Iris pigment epithelial cell (primary cell): Measurements from ENCODE around the gene EFR3B.
A peak's percentile ranks its signal among the peaks of the same experiment; 100 is the strongest.
"Not testable (repeated sequence)": the region's sequence is repeated elsewhere in the genome, so short reads cannot be mapped to it uniquely, and the experiment has no call there.

Experiments used
- DNase-seq: peaks from one replicate; pipeline ENCODE4 v3.0.0-alpha.2; 2011; ENCODE audit warnings: low read depth

Gene EFR3B

DNA sequence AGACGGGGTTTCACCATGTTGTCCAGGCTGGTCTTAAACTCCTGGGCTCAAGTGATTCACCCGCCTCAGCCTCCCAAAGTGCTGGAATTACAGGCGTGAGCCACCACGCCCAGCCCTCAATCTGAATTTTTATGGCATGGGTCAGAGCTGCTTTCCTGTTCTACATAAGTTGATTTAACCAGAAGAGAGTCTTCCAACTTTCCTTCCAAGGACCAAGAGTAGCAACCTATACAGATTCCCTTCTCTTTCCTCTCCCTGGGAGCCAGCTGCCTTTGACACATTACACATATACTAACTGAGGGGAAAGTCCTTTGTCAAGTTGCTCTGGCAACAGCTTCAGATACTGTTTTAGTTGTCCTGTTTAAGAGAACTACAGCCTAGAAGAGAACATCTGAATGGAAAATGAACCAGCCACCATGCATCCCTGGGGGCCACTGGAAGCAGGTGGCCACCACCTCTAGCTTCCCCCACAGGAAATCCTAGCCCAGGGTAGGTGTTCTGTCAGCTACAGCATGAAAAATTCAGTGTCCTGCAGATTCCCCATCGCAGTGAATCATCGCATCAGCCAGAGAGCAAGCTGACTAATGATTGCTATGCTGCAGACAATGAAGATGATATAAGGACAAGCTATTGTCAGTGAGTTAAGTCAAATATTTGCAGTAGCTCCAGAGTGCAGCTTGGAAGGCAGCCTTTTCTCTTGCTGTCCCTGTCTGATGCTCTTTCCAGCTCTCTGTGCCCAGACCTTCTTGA is 63.6 kb downstream of the EFR3B start:
- peak; percentile 72 for DNase-seq

DNA sequence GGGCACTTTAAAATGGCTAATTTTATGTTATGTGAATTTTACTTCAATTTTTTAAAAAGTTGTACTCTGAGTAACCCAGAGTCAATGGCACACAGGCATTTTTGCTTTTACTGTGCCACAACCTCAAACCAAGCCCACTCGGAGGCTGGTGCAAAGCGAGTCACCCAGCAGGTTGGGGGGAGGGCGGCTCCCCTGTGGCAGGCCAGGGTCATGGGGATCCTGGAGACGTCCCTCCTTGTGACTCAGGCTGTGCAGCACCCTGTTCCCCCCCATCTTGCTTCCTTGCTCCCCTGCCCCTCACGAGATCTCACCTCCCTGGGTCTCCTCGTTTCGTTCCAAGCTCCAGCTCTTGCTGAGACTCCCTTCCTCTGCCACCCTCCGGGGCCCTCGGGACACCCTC is 67.9 kb downstream of the EFR3B start:
- DNase-seq = no peak

DNA sequence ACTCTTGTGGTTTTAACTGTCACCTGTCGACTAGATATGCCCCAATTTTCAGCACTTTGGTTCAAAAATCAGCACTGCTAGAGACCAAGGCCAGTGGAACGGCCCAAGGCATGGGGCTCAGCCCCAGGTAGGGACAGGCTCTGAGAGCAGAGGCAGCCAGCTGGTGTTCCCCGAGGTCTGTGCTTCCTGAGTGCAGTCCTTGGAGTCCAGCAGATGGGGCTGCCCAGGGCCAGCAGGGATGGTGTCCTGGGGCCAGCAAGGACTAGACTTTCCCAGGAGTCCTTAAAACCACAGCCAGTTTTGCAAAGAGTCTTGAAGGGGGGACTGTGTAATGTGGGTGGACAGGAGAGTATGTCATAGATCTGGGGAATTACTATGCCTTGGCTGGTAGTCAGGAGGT is 70.2 kb downstream of the EFR3B start:
- no peak for DNase-seq

DNA sequence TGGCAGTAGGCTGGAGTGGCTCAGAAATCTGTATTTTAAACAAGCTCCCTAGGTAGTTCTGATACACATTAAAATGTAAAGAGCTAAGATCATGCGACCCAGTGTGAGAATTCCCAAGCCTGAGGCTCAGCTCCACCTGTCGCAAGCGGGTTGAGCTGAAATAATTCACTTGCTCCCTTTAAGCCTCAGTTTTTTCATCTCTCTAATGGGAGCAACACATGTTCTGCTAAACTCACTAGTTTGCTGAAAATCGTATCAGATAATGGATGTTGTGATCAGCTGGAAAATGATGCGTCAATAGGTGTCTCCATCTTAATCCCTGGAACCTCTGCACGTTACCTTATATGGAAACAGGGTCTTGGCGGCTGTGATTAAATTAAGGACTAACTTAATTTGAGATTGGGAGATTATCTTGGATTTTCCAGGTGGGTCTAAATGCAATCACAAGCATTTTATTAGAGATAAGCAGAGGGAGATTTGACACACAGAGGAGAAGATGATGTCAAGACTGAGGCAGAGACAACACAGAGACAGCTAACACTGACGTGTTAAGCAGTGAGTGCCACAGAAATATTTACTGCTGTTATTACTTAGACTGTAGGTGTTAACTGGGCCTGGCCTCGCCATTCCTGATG is 73.5 kb downstream of the EFR3B start:
- DNase-seq = no peak

DNA sequence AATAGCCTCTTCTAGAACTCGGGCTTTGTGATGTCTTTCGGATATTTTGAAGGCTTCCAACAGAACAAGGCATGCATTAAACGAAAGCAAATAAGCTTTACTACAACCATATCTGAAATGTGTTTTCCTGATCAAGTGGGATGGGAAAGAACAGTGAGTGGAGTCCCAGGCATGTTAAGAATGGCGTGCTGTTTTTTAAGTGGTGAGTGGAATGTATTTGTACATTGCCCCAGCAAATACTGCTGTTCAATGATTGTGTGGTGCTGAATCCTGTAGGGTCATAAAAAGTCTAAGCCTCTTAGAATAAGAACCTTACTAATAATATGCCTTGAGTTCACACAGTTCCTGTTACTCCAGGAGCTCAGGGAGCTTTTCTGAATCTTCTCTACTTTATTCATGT is 74.0 kb downstream of the EFR3B start:
- peak; percentile 75 for DNase-seq

DNA sequence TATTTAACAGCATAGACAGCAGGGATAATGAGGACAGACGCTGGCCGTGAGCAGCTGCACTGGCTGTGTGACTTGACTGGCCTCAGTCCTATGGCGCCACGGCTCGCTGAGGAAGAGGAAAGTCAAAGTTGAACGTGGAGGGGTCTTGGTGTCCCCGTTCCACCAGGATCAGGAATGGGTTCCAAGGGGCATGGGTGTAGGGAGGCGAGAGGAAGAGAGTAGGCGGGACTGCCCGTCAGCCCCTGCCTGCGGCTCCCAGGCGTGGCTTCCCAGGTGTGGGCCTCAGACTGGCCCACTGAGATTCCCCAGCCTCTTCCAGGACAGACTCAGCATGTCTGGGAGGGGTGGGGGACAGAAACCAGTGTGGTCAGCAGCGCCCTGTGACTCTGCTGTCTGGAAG is 75.1 kb downstream of the EFR3B start:
- DNase-seq = no peak

DNA sequence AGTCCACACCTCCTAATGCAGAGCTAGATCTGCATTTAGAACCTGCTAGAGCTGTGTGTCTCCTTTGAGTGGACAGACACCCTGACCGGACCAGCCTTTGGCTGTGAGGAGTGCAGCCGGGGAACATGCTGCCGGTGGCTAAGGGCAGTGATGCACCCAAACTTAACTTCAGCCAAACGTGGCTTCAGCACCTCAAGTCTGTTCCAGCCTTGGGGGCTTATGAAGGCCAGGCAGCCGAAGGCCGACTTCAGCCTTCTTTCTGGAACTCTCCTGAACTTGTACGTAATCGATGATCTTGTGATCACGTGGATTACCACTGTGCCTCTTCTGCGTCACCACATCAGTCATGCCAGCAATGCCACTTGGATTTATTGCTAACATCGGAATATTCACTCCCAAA is 77.4 kb downstream of the EFR3B start:
- DNase-seq = no peak

DNA sequence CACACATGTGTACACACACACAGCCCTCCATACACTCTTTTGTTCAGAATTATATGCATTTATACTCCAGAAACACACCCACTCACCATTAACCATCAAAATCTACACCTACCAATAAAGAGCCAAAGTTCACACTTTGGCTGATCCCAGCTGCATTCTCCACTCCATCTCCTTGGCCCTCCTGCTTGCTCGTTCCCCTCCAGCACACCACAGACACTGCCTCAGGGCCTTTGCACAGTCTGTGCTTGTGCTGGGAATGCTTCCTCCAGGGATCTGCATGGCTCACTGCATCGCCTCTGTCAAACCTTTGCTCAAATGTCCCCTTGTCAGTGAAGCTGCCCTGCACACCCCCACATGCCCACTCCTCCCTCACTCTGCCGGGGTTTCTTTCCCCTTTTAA is 80.5 kb downstream of the EFR3B start:
- DNase-seq = no peak

DNA sequence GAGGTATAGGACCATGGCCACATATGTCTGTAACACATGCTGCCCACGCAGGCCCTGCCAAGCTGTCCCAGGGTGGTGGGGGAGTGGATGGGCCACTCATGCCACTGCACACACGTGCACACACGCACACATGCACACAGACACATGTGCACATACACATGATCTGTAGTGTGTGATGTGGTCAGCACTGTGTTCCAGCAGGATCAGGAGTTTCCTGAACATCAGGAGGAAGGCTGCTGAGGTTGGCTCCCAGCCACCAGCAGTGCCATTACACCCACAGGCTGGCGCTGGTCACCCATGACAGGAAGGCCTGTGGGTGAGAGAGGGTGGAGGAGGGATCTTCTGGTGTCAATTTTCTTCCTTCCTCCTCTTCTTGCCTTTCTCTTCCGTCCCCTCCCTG is 81.8 kb downstream of the EFR3B start:
- no peak for DNase-seq

DNA sequence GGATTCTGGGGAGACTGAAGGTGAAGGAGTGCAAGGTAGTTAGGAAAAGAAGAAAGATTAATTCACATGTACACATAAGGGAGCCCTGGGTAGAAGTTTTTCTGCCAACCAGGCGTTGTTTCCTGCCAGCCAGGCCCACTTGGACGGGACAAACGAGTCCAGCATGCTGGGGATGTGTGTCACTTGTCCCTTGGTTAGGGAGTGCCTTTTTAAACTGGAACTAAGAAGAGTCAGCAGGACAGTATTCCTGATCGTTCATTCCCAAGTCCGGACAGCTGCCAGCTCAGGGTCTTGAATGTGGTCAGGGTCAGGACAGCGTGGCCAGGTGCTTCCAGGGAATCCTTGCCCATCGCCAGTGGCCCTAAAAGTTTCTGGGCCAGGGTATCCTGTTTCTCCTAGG is 83.3 kb downstream of the EFR3B start:
- no peak for DNase-seq

DNA sequence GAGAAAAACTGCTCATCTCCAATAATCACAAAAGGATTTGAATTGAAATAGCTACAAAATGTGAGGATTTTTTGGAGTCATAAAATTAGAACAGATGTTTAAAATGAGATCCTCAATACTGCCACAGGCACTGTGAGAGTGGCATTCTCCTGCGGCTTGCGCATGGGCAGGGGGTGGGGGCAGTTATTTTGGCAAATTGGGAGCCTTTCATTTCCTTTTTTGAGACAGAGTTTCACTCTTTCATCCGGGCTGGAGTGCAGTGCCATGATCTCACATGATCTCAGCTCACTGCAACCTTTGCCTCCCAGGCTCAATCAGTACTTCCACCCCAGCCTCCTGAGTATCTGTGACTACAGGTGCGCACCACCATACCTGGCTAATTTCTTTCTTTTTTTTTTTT is 84.1 kb downstream of the EFR3B start:
- DNase-seq = no peak

DNA sequence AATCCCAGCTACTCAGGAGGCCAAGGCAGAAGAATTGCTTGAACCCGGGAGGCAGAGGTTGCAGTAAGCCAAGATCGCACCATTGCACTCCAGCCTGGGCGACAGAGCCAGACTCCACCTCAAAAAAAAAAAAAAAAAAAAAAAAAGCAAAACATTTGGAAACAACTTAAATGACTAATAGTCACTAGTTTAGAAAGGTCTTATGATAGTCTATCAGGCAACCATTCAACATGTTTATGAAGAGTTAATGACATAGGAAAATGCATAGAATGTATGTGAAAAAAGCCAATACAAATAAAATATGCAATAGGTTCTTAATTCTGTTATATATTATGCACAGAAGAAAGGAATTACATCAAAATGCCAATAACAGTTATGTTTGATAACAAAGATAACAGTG is 85.2 kb downstream of the EFR3B start:
- DNase-seq = not testable (repeated sequence)

DNA sequence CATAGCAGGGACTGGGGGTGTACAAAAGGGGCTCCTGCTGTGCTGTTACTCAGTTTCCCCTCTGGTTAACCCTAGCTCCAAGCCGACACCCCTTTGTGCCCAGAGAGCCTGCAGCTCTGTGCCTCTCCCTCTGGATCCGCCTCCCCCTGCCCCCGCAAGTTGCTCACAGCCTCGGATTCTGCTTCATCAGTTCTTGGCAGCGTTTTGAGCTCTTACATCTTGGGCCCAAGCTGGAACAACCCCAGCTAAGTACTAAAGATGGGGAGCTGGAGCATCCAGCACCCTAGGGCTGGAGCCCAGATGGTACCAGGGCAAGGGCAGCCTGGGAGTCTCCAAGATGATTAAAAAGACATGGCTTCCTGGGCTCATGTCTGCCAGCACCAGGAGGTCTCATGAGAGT is 85.8 kb downstream of the EFR3B start:
- peak; percentile 26 for DNase-seq

DNA sequence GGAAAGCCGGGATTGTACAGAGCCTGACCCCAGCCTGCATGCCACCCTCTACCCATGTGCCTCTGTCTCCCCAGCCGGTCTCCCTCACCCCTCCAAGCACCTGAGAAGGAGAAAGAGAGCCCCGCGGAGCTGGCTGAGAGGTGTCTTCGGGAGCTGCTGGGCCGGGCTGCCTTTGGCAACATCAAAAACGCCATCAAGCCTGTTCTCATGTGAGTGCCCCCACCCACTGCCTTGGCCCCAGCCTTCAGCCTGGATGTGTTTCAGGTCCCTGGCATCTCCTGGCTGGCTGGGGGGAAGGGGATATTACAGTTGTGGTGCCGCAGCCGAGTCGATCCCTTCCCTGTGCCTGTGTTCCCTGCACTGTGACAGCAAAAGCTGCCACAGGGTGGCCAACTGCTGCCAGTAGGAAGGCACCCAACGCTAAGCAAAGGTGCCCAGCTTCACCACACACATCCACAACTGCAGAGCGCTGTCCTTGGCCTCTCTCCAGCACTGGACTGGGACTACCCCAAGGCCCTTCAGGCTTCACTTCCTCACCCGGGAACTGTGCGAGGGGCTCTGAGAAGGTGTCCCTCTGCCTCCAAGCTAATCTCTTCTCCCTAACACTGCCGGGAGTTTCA is 88.1 kb downstream of the EFR3B start:
- DNase-seq = no peak

DNA sequence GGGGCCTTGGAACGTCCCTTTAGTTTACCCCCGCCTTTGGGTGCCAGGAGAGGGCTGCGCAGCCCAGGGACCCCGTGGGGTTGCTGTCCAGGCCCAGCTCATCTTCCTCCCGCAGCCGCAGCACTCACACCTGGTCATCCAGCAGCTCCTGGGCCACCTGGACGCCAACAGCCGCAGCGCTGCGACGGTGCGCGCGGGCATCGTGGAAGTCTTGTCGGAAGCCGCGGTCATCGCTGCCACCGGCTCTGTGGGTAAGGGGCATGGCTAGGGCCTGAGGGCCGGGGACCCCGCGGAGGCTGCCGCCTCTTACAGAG is 89.3 kb downstream of the EFR3B start:
- no peak for DNase-seq

DNA sequence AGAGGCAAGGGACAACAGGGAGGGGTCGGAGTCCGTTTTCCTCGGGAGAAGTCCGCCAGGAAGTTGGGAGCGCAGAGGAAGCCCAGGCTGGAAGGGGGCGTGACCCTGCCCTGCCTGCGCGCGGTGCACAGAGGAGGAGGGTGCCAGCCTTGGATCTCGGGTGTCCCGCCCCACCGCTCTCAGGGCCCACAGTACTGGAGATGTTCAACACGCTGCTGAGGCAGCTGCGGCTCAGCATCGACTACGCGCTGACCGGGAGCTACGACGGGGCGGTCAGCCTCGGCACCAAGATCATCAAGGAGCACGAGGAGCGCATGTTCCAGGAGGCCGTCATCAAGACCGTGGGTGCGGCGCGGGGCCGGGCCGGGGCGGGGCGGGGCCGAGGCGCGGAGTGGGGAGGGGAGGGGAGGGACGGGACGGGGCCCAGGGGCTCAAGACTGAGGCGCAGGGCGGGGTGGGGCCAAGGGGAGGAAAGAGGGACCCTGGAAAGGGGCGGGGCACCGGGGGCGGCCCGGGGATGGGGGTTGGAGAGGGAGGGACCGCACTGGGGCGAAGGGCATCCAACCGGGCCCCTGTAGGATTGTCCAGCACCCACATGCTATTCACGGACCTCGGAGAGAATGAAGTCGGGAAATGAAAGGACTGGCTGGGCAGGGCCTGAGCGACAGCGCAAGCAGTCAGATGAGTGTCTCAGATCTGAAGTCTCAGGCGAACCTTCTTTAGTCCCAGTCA is 89.9 kb downstream of the EFR3B start:
- peak; percentile 7 for DNase-seq

DNA sequence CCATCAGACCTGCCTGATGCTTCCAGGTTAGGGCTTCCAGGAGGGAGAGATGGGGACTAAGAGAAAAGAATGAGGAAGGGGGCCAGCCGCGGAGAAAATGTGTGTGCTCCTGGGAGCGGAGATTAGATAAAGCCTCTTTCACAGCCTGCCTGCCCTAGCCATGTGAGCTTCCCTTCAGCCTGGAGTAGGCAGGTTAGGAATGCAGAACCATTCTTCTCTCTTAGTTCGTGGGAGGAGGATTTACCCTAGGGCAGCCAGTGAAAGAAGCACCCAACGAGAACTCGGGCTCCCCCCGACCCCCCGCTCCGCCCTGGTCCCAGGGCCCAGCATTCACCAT is 90.4 kb downstream of the EFR3B start:
- no peak for DNase-seq

DNA sequence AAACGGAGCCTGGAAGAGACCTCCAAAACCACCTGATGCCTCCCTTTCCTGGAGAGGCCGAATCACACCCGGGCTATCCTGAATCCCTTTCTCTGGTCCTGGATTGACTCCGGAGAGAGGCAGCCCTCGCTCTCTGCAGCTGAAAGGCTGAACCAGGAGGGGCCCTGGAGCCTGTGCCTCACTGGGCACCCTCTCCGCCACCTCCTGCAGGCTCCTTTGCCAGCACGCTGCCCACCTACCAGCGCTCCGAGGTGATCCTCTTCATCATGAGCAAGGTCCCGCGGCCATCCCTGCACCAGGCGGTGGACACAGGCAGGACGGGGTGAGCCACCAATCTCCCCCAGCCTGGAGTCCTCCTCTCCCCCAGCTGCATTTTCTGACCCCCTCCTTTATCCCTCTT is 90.8 kb downstream of the EFR3B start:
- DNase-seq = no peak

DNA sequence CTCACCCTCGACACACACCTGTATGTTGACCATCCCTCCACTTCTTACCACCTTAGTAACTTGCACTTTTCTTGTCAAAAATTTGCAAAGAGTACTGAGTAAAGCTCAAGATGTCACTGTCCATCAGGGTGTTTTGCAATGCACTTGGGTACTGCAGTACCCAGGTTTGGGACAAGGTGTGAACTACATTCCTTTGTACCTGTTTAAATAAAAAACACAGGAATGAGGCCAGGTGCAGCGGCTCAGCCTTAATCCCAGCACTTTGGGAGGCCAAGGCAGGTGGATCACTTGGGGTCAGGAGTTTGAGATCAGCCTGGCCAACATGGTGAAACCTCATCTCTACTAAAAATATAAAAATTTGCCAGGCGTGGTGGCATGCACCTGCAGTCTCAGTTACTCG is 98.7 kb downstream of the EFR3B start:
- not testable (repeated sequence) for DNase-seq

DNA sequence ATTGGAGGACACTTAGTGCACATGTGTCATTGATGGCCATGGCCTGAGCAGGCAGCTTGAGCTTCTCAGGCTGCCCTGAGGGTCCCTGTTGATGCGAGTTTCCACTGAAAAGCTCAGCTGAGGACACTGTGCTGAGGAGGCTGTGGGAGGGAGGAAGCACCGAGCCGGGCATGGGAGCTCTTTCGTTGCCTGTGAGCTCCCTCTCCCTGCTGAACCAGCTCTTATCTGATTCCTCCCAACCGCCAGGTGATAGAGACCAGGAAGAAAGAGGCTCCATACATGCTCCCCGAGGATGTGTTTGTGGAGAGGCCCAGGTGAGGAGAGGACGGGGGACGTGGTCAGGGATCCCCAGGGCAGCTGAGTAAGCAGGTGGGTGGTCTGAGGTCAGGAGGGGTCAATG is 99.2 kb downstream of the EFR3B start:
- no peak for DNase-seq

DNA sequence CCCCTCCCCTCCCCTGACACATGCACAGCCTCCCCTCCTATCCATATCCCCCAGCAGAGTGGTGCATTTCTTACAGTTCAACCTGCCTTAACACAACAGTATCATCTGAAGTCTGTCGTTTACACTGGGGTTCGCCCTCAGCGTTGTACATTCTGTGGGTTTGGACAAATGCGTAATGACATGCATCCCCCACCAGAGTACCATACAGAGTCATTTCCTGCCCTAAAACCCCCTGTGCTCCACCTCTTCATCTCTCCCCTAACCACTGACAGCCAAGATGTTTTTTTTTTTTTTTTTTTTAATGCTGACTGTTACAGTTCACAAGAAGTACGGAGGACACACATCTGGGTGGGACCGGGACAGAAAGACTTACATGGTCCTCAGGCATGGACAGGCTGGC is 103.9 kb downstream of the EFR3B start:
- DNase-seq = no peak

DNA sequence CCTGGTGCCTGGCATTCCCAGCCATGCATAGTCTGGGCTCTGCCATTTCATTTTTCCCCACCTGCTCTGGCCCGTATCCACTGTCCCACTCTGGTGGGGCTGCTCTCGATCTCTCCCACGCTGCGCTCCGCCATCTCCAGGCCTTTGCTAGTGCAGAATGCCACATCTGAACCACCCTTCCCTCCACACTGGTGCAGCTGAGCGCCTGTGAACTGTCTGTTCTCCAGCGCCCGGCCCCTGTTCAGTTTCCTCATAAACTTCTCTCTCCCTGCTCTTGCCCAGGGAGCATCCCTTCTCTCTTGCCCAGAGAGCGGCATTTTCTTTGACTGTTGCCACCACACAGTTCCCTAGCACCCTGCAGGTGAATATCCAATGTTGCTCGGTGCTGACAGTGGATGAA is 105.0 kb downstream of the EFR3B start:
- no peak for DNase-seq

DNA sequence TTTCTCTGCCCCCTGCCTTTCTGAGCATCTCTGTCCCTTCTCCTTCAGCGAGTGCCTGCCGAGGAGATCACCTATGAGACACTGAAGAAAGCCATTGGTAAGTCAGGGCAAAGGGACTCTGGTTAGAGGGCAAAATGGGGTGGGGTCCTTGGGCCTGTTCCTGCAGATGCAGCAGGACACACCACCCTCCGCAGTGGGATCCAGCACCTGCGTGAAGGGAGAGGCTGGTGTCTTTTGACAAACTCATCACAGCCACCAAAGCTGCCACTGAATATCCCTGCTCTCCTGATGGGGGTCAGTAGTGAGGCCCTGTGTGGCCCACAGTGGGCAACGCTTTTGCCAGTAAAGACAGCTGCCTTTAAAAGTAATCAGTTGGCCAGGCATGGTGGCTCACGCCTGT is 107.8 kb downstream of the EFR3B start:
- no peak for DNase-seq
